ENCODE results near the gene OR6K2. TPM values are rescaled to one million over a fixed set of nuclear protein-coding genes. Genes with fewer than 3 reads are reported as not detected.

The OR6K2 gene
- total and polyA plus RNA-seq, 2 experiments from 2014 or later, result not detected

- Histone ChIP-seq H3K36me3 (no peaks in the 10 kb centered on the region), H3K4me3 (no peak overlapping the region), H3K27me3 (no peaks in the 10 kb centered on the region), H3K27ac (no peak overlapping the region), H3K9me3 (ENCODE audit: low read depth) (no peaks in the 10 kb centered on the region), H3K4me1 (ENCODE audit: low read depth) (no peaks in the 10 kb centered on the region)
- TF ChIP-seq, protein P1, sequence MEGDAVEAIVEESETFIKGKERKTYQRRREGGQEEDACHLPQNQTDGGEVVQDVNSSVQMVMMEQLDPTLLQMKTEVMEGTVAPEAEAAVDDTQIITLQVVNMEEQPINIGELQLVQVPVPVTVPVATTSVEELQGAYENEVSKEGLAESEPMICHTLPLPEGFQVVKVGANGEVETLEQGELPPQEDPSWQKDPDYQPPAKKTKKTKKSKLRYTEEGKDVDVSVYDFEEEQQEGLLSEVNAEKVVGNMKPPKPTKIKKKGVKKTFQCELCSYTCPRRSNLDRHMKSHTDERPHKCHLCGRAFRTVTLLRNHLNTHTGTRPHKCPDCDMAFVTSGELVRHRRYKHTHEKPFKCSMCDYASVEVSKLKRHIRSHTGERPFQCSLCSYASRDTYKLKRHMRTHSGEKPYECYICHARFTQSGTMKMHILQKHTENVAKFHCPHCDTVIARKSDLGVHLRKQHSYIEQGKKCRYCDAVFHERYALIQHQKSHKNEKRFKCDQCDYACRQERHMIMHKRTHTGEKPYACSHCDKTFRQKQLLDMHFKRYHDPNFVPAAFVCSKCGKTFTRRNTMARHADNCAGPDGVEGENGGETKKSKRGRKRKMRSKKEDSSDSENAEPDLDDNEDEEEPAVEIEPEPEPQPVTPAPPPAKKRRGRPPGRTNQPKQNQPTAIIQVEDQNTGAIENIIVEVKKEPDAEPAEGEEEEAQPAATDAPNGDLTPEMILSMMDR (IDR thresholded peaks at IDR 0.05; ENCODE audit: low read depth, low read length), result no peak
- DNase-seq (ENCODE audit: low read depth in 1 of 2, low spot score in 1 of 2), result no peak
These were observed 26.1 kb downstream of the OR6K2 start for GRCh38 chr1:158674302-158674701.

DNA sequence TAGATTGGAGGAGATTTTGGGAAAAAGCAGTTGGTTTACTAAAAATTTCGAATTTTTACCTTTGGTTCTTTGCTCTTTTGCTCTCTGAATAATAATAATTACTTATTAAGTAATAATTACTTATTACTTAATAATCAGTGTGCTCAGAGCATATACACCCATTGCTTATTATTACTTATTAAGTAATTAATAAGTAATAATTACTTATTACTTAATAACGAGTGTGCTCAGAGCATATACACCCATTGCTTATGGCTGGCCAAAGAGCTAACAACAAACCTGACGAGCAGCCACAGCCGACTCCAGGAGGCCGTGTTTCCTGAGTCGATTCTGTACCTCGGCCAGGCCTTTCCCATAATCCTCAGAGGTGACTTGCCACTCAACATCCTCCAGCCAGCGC, 34.4 kb downstream of the OR6K2 start:
- Histone ChIP-seq H3K4me1 (ENCODE audit: low read depth) (no peaks in the 10 kb centered on the region), H3K4me3 (no peak overlapping the region), H3K36me3 (no peaks in the 10 kb centered on the region), H3K27me3 (no peaks in the 10 kb centered on the region), H3K27ac (no peak overlapping the region), H3K9me3 (ENCODE audit: low read depth) (no peaks in the 10 kb centered on the region)
- no peak for DNase-seq (ENCODE audit: low read depth in 1 of 2, low spot score in 1 of 2)
- TF ChIP-seq, protein P1 (IDR thresholded peaks at IDR 0.05; ENCODE audit: low read depth, low read length), result no peak

GRCh38 chr1:158654571-158654970, 45.9 kb downstream of the OR6K2 start:
- peaks cover 11% of the 10 kb centered on the region for H3K4me1 ChIP-seq (ENCODE audit: low read depth)
- H3K36me3 ChIP-seq, result no peaks in the 10 kb centered on the region
- peak overlapping the region; percentile 7 for H3K27ac ChIP-seq
- no peaks in the 10 kb centered on the region for H3K9me3 ChIP-seq (ENCODE audit: low read depth)
- H3K4me3 ChIP-seq, result no peak overlapping the region
- peak in 1 of 2 donors; percentile 29 for DNase-seq (ENCODE audit: low read depth in 1 of 2, low spot score in 1 of 2)
- no peaks in the 10 kb centered on the region for H3K27me3 ChIP-seq
- TF ChIP-seq, protein P1 (IDR thresholded peaks at IDR 0.05; ENCODE audit: low read depth, low read length), result no peak

DNA sequence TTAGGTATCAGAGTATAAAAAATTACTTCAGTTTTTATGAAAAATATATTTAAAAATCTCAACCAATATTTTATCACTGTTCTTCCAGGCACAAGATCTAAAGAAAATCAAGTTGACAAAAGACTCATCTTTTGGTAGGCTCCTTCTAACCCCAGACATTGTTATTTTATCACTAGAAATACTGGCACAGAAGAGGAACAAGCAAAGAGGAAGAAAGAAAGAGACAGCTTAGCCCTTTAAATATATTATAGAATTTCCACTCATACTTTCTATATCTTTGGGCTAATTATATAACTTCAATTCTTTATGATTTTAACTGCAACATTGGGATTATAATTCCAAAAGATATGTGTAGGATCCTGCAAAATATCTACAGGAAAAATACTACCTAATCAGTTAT, 46.4 kb downstream of the OR6K2 start:
- H3K27me3 ChIP-seq, result no peaks in the 10 kb centered on the region
- H3K36me3 ChIP-seq, result no peaks in the 10 kb centered on the region
- TF ChIP-seq, protein P1 (IDR thresholded peaks at IDR 0.05; ENCODE audit: low read depth, low read length), result no peak
- no peak overlapping the region for H3K4me3 ChIP-seq
- no peaks in the 10 kb centered on the region for H3K9me3 ChIP-seq (ENCODE audit: low read depth)
- no peak overlapping the region for H3K27ac ChIP-seq
- peaks cover 14% of the 10 kb centered on the region for H3K4me1 ChIP-seq (ENCODE audit: low read depth)
- no peak for DNase-seq (ENCODE audit: low read depth in 1 of 2, low spot score in 1 of 2)

- Histone ChIP-seq H3K9me3 (ENCODE audit: low read depth) (no peaks in the 10 kb centered on the region), H3K27ac (no peak overlapping the region), H3K4me1 (ENCODE audit: low read depth) (peaks cover 27% of the 10 kb centered on the region)
These were observed 47.6 kb downstream of the OR6K2 start for GRCh38 chr1:158652721-158653334.

More at GRCh38 chr1:158652721-158653334, 47.6 kb downstream of the OR6K2 start:
- H3K4me3 ChIP-seq, result no peak overlapping the region
- TF ChIP-seq, protein P1 (IDR thresholded peaks at IDR 0.05; ENCODE audit: low read depth, low read length), result no peak
- DNase-seq (ENCODE audit: low read depth in 1 of 2, low spot score in 1 of 2), result no peak
- H3K27me3 ChIP-seq, result no peaks in the 10 kb centered on the region
- no peaks in the 10 kb centered on the region for H3K36me3 ChIP-seq

Other genes starting within 250 kb of the OR6K2 start
- gene OR10K1, start 238.8 kb downstream of the OR6K2 start, total RNA-seq, result not detected in 2 replicates
- not detected in 2 replicates for gene OR10K1, start 238.8 kb downstream of the OR6K2 start, polyA plus RNA-seq
- gene OR10R2, start 228.4 kb downstream of the OR6K2 start, total RNA-seq, result not detected in 2 replicates
- not detected in 2 replicates for gene OR10R2, start 228.4 kb downstream of the OR6K2 start, polyA plus RNA-seq
- gene OR6Y1, start 146.2 kb downstream of the OR6K2 start, total RNA-seq, result not detected in 2 replicates
- gene OR6Y1, start 146.2 kb downstream of the OR6K2 start, polyA plus RNA-seq, result not detected in 2 replicates
- not detected in 2 replicates for gene OR6P1, start 130.1 kb downstream of the OR6K2 start, total RNA-seq
- gene OR6P1, start 130.1 kb downstream of the OR6K2 start, polyA plus RNA-seq, result not detected in 2 replicates
- not detected in 2 replicates for gene OR10X1, start 120.8 kb downstream of the OR6K2 start, total RNA-seq
- gene OR10X1, start 120.8 kb downstream of the OR6K2 start, polyA plus RNA-seq, result not detected in 2 replicates
- not detected in 2 replicates for gene OR10Z1, start 95.4 kb downstream of the OR6K2 start, total RNA-seq
- not detected in 2 replicates for gene OR10Z1, start 95.4 kb downstream of the OR6K2 start, polyA plus RNA-seq
- 0.42 and 1.8 TPM in 2 replicates for gene SPTA1, start 13.9 kb downstream of the OR6K2 start, total RNA-seq
- 0.45 and 0.56 TPM in 2 replicates for gene SPTA1, start 13.9 kb downstream of the OR6K2 start, polyA plus RNA-seq
- not detected in 2 replicates for gene OR6K3, start 20.1 kb upstream of the OR6K2 start, total RNA-seq
- not detected in 2 replicates for gene OR6K3, start 20.1 kb upstream of the OR6K2 start, polyA plus RNA-seq
- gene OR6K6, start 54.1 kb upstream of the OR6K2 start, total RNA-seq, result not detected in 2 replicates
- gene OR6K6, start 54.1 kb upstream of the OR6K2 start, polyA plus RNA-seq, result not detected in 2 replicates
- not detected in 2 replicates for gene OR6N1, start 71.5 kb upstream of the OR6K2 start, total RNA-seq
- not detected in 2 replicates for gene OR6N1, start 71.5 kb upstream of the OR6K2 start, polyA plus RNA-seq
- gene OR6N2, start 80.6 kb upstream of the OR6K2 start, total RNA-seq, result not detected in 2 replicates
- not detected in 2 replicates for gene OR6N2, start 80.6 kb upstream of the OR6K2 start, polyA plus RNA-seq
- gene MNDA, start 130.7 kb upstream of the OR6K2 start, total RNA-seq, result not detected in 2 replicates
- not detected in 2 replicates for gene MNDA, start 130.7 kb upstream of the OR6K2 start, polyA plus RNA-seq
- not detected in 2 replicates for gene PYHIN1, start 230.9 kb upstream of the OR6K2 start, total RNA-seq
- not detected in 2 replicates for gene PYHIN1, start 230.9 kb upstream of the OR6K2 start, polyA plus RNA-seq